ENCODE measurements around the gene MZF1. TPM values are rescaled to one million over a fixed set of nuclear protein-coding genes. Genes with fewer than 3 reads are reported as not detected.

Gene MZF1
- total RNA-seq, 1 experiment from 2014 or later = not detected

DNA sequence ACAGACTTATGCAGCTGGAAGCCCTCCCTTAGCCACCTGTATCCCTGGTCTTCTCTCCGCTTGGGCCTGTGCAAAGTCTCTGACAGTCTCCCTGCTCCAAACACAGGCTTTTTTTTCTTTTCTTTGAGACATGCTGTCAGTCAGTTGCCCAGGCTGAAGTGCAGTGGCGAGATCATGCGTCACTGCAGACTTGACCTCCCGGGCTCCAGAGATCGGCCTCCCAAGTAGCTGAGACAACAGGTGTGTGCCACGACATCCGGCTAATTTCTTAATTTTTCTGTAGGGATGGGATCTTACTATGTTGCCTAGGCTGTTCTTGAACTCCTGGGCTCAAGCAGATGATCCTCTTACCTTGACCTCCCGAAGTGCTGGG is 1.6 kb downstream of the MZF1 start:
- Histone ChIP-seq H3K27ac (no peak overlapping the region), H2AFZ (no peak overlapping the region), H3F3A (ENCODE audit: insufficient read depth, low read depth) (no peaks in the 10 kb centered on the region), H3K79me2 (ENCODE audit: low read depth) (no peaks in the 10 kb centered on the region), H3K4me1 (replicated peaks; ENCODE audit: insufficient read depth) (no peaks in the 10 kb centered on the region), H3K9me3 (ENCODE audit: insufficient read depth, low read depth) (no peaks in the 10 kb centered on the region), H3K36me3 (ENCODE audit: low read depth) (no peaks in the 10 kb centered on the region), H4K20me1 (ENCODE audit: insufficient read depth) (no peaks in the 10 kb centered on the region), H3K27me3 (ENCODE audit: insufficient read depth, low read depth) (no peaks in the 10 kb centered on the region), H3K9me2 (ENCODE audit: insufficient read depth) (no peaks in the 10 kb centered on the region), H3K4me2 (no peak overlapping the region), H3K4me3 (no peak overlapping the region)
- DNase-seq = no peak
- CTCF ChIA-PET = no interaction called here
- intact Hi-C loops (cut with micrococcal nuclease; ENCODE audit: unreplicated experiment) = no loop called here
- TF ChIP-seq EZH2 (IDR thresholded peaks at IDR 0.05; ENCODE audit: low read depth) (no peak), CTCF (conservative IDR thresholded peaks at IDR 0.05) (no peak)
- BruUV-seq (replicated peaks) = no TSS peak
- POLR2A ChIA-PET (ENCODE audit: unreplicated experiment) = no interaction called here

- no peak overlapping the region for H3K4me3 ChIP-seq
- no peaks in the 10 kb centered on the region for H3F3A ChIP-seq (ENCODE audit: insufficient read depth, low read depth)
- H3K27me3 ChIP-seq (ENCODE audit: insufficient read depth, low read depth) = no peaks in the 10 kb centered on the region
- no peaks in the 10 kb centered on the region for H3K4me1 ChIP-seq (replicated peaks; ENCODE audit: insufficient read depth)
- H3K9me2 ChIP-seq (ENCODE audit: insufficient read depth) = no peaks in the 10 kb centered on the region
- H3K79me2 ChIP-seq (ENCODE audit: low read depth) = no peaks in the 10 kb centered on the region
- no peak for DNase-seq
- no peak overlapping the region for H2AFZ ChIP-seq
- intact Hi-C loops (cut with micrococcal nuclease; ENCODE audit: unreplicated experiment) = no loop called here
- H4K20me1 ChIP-seq (ENCODE audit: insufficient read depth) = no peaks in the 10 kb centered on the region
- TF ChIP-seq EZH2 (IDR thresholded peaks at IDR 0.05; ENCODE audit: low read depth) (no peak), CTCF (conservative IDR thresholded peaks at IDR 0.05) (no peak)
- ChIA-PET POLR2A (ENCODE audit: unreplicated experiment) (no interaction called here), CTCF (no interaction called here)
- no peaks in the 10 kb centered on the region for H3K9me3 ChIP-seq (ENCODE audit: insufficient read depth, low read depth)
- H3K4me2 ChIP-seq = no peak overlapping the region
- H3K36me3 ChIP-seq (ENCODE audit: low read depth) = no peaks in the 10 kb centered on the region
- no peak overlapping the region for H3K27ac ChIP-seq
- BruUV-seq (replicated peaks) = no TSS peak
These were observed 2.2 kb downstream of the MZF1 start for GRCh38 chr19:58570770-58571574.

DNA sequence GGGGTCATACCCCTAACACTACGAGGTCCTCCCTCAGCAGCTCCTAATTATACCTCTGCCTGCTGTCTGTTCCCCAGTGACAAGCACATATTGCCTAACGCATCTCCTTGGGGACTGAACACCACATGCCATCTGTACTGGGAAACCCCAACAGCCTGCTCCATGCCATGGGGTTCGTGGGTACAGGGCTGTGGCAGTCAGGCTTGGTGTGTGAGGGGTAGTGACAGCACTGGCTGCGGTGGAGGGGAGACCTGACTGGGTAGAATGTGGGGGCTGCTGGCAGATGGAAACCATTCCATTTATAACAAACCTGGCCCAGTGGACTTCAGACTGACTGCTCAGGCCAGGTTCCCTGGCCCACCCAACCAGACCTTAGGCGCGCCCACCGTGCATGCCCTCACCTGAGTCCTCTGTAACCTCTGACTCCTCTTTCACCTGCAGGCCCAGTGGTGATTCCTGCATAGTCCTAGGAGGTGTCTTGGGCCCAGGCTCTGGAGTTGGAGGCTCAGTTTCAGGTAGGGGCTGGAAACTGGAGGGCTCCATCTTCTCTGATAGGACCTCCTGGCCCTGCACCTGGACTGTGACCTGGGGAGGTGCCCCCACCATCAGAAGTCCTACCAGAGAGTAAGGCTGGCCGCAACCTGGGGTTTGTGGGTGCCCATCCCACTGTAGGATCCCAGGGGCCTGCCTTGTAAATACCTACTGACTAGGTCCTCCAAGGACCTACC is 3.0 kb downstream of the MZF1 start:
- no peak overlapping the region for H2AFZ ChIP-seq
- H3K9me2 ChIP-seq (ENCODE audit: insufficient read depth) = no peaks in the 10 kb centered on the region
- ChIA-PET CTCF (no interaction called here), POLR2A (ENCODE audit: unreplicated experiment) (no interaction called here)
- H3F3A ChIP-seq (ENCODE audit: insufficient read depth, low read depth) = no peaks in the 10 kb centered on the region
- H3K9me3 ChIP-seq (ENCODE audit: insufficient read depth, low read depth) = no peaks in the 10 kb centered on the region
- H3K27ac ChIP-seq = no peak overlapping the region
- no peaks in the 10 kb centered on the region for H3K27me3 ChIP-seq (ENCODE audit: insufficient read depth, low read depth)
- no peaks in the 10 kb centered on the region for H3K36me3 ChIP-seq (ENCODE audit: low read depth)
- no peaks in the 10 kb centered on the region for H3K4me1 ChIP-seq (replicated peaks; ENCODE audit: insufficient read depth)
- H3K4me3 ChIP-seq = no peak overlapping the region
- no peak for TF ChIP-seq CTCF (conservative IDR thresholded peaks at IDR 0.05)
- no peak for TF ChIP-seq EZH2 (IDR thresholded peaks at IDR 0.05; ENCODE audit: low read depth)
- BruUV-seq (replicated peaks) = no TSS peak
- no peak overlapping the region for H3K4me2 ChIP-seq
- H4K20me1 ChIP-seq (ENCODE audit: insufficient read depth) = no peaks in the 10 kb centered on the region
- H3K79me2 ChIP-seq (ENCODE audit: low read depth) = no peaks in the 10 kb centered on the region
- no peak for DNase-seq
- intact Hi-C loops (cut with micrococcal nuclease; ENCODE audit: unreplicated experiment) = no loop called here
